CD14-positive monocyte (primary cell): ENCODE measurements around the gene AIG1. TPM values are rescaled to one million over a fixed set of nuclear protein-coding genes. Genes with fewer than 3 reads are reported as not detected.
A peak's percentile ranks its signal among the peaks of the same experiment; 100 is the strongest.

Experiments used
- DNase-seq, 3 donors: peaks; one replicate each; pipeline ENCODE4 v3.0.0-alpha.2; 2011 to 2022
- H2AFZ ChIP-seq: 2 replicates; pipeline ENCODE4 v1.6.0; 2012; ENCODE audit warnings: mild to moderate bottlenecking, low read depth, low read length, inconsistent platforms; ENCODE audit not compliant: insufficient read depth, poor library complexity, severe bottlenecking
- H3K27ac ChIP-seq, 2 donors: 1 replicate in 1 of 2; 2 replicates in 1 of 2; pipeline ENCODE4 v1.5.1; 2012 to 2013; ENCODE audit warnings: low read length in 2 of 2, control low read depth in 1 of 2, inconsistent platforms in 1 of 2, low read depth in 1 of 2, mild to moderate bottlenecking in 1 of 2
- H3K27me3 ChIP-seq, 2 donors: one replicate each; pipeline versions ENCODE4 v1.6.0 to v1.6.1; 2011 to 2013; ENCODE audit warnings: low read length in 2 of 2; ENCODE audit not compliant: control insufficient read depth in 2 of 2, insufficient read depth in 2 of 2
- H3K36me3 ChIP-seq, 2 donors: replicated peaks in 1 of 2; 1 replicate in 1 of 2; 2 replicates in 1 of 2; pipeline versions ENCODE4 v1.5.1 to v1.6.1; 2012 to 2013; ENCODE audit warnings: low read length in 2 of 2, control low read depth in 1 of 2, inconsistent platforms in 1 of 2, mild to moderate bottlenecking in 1 of 2; ENCODE audit not compliant: insufficient read depth in 2 of 2, control insufficient read depth in 1 of 2
- H3K4me1 ChIP-seq, 2 donors: 1 replicate in 1 of 2; 2 replicates in 1 of 2; pipeline versions ENCODE4 v1.5.1 to v1.6.1; 2012 to 2013; ENCODE audit warnings: low read length in 2 of 2, control low read depth in 1 of 2, inconsistent platforms in 1 of 2, mild to moderate bottlenecking in 1 of 2, moderate library complexity in 1 of 2; ENCODE audit not compliant: insufficient read depth in 2 of 2, control insufficient read depth in 1 of 2
- H3K4me2 ChIP-seq: replicated peaks from 2 replicates; pipeline ENCODE3; 2012; ENCODE audit warnings: low read length, moderate library complexity, mild to moderate bottlenecking; ENCODE audit not compliant: poor library complexity, severe bottlenecking; ENCODE audit errors: extremely low read depth
- H3K4me3 ChIP-seq, 3 experiments: fragments of 200-600 bp in 1 of 3; sonication (generic) in 1 of 3; replicated peaks in 1 of 3; 1 replicate in 2 of 3; 2 replicates in 1 of 3; pipeline ENCODE4 v1.5.1; 2011 to 2013; ENCODE audit warnings: low read length in 3 of 3, mild to moderate bottlenecking in 3 of 3, control low read depth in 2 of 3, low read depth in 2 of 3, inconsistent platforms in 1 of 3, moderate library complexity in 1 of 3
- H3K79me2 ChIP-seq: 2 replicates; pipeline ENCODE4 v1.6.0; 2012; ENCODE audit warnings: mild to moderate bottlenecking, control low read depth, inconsistent platforms, low read length, moderate library complexity; ENCODE audit not compliant: insufficient read depth
- H3K9ac ChIP-seq: 2 replicates; pipeline ENCODE4 v1.6.0; 2017; ENCODE audit warnings: low read length, mild to moderate bottlenecking; ENCODE audit not compliant: insufficient read depth, poor library complexity, severe bottlenecking
- H3K9me3 ChIP-seq, 2 donors: replicated peaks in 1 of 2; 1 replicate in 1 of 2; 2 replicates in 1 of 2; pipeline versions ENCODE4 v1.5.1 to v1.6.1; 2012 to 2013; ENCODE audit warnings: low read length in 2 of 2, control low read depth in 1 of 2; ENCODE audit not compliant: control insufficient read depth in 1 of 2, insufficient read depth in 1 of 2
- H4K20me1 ChIP-seq: 2 replicates; pipeline ENCODE4 v1.6.0; 2012; ENCODE audit warnings: mild to moderate bottlenecking, low read length, control low read depth, moderate library complexity; ENCODE audit not compliant: insufficient read depth
- H3K27ac Mint-ChIP-seq, 7 donors: one replicate each; pipeline ENCODE4 v1.8.0; 2020; ENCODE audit warnings: mild to moderate bottlenecking in 7 of 7, mixed read lengths in 7 of 7, moderate library complexity in 6 of 7, inconsistent platforms in 2 of 7
- H3K27me3 Mint-ChIP-seq, 3 donors: one replicate each; pipeline ENCODE4 v1.8.0; 2021 to 2022; ENCODE audit warnings: low read depth in 3 of 3, mild to moderate bottlenecking in 3 of 3, mixed read lengths in 3 of 3, moderate library complexity in 3 of 3, inconsistent platforms in 1 of 3
- H3K36me3 Mint-ChIP-seq, 2 donors: one replicate each; pipeline ENCODE4 v1.8.0; 2020; ENCODE audit warnings: mixed read lengths in 2 of 2, inconsistent platforms in 1 of 2, mild to moderate bottlenecking in 1 of 2
- H3K4me1 Mint-ChIP-seq: one replicate; pipeline ENCODE4 v1.8.0; 2020; ENCODE audit warnings: mild to moderate bottlenecking, mixed read lengths
- H3K4me3 Mint-ChIP-seq, 2 donors: one replicate each; pipeline ENCODE4 v1.8.0; 2020; ENCODE audit warnings: mild to moderate bottlenecking in 2 of 2, mixed read lengths in 2 of 2, moderate library complexity in 1 of 2
- H3K9me3 Mint-ChIP-seq, 7 donors: one replicate each; pipeline ENCODE4 v1.8.0; 2020 to 2022; ENCODE audit warnings: mixed read lengths in 7 of 7, mild to moderate bottlenecking in 6 of 7, moderate library complexity in 6 of 7, inconsistent platforms in 2 of 7
- WGBS: methylation state at CpG from one replicate; pipeline ENCODE4 v1.1.5; 2013; ENCODE audit warnings: missing lambda C conversion rate; ENCODE audit not compliant: insufficient coverage; 5-methylcytosine and 5-hydroxymethylcytosine counted together
- intact Hi-C, 2 donors: fragments of 100-400 bp; cut with micrococcal nuclease; formaldehyde crosslinking; loops; one replicate each; pipeline versions ENCODE4 v1.15.0 to v1.15.1; 2023
- polyA plus RNA-seq, 3 donors: library from polyadenylated mRNA; depleted of rRNA in 1 of 3; unstranded in 2 of 3; stranded (reverse) in 1 of 3; fragments of 300-500 nt in 2 of 3; fragments of >200 nt in 1 of 3; fragmentation: Illumina TruSeq in 2 of 3; gene quantifications; 1 replicate in 2 of 3; 2 replicates in 1 of 3; pipeline ENCODE4 v1.2.3, GENCODE V29; 2012 to 2021
- TF ChIP-seq, protein P1 (sequence below): fragments of 200-600 bp; IDR thresholded peaks from one replicate; pipeline ENCODE4 v1.8.0; 2022; ENCODE audit warnings: antibody characterized with exemption, mild to moderate bottlenecking

The AIG1 gene
- polyA plus RNA-seq, 3 donors = 6.7 to 7.6 (median 6.8) TPM

DNA sequence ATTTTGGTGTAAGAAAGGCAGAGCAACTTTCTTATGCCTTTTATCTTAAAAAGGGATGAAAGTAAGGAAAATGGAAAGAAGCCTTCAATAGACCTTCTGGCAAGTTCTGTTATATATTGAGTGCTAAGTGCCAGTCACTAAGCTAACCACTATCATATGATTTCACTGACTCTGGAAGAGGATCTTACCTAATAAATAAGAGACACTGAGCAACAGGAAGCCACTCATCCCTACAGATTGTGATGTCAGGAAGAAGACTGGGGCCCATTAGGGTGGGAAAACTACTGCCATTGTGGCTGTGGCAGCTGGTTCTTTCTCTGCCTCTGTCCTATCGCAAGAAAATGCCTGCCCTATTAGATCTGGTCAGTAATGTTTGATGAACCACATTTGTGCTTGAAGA, 89.6 kb downstream of the AIG1 start:
- H3K4me1 ChIP-seq = no peaks in the 10 kb centered on the region
- no peak overlapping the region for H3K4me2 ChIP-seq
- H3K9ac ChIP-seq = no peak overlapping the region
- no peak overlapping the region for H3K4me3 Mint-ChIP-seq
- peak in 2 of 3 donors; percentile 2 to 4 for DNase-seq
- peaks cover 5% of the 10 kb centered on the region for H3K4me1 Mint-ChIP-seq
- H3K36me3 ChIP-seq = no peaks in the 10 kb centered on the region
- H4K20me1 ChIP-seq = no peaks in the 10 kb centered on the region
- H3K27me3 ChIP-seq = no peaks in the 10 kb centered on the region
- no peaks in the 10 kb centered on the region for H3K79me2 ChIP-seq
- H3K4me3 ChIP-seq = no peak overlapping the region
- H2AFZ ChIP-seq = no peak overlapping the region
- H3K36me3 Mint-ChIP-seq = peaks cover 0 to 3% of the 10 kb centered on the region in 2 donors
- intact Hi-C loops = no loop called here
- peaks cover 0 to 1% (median 0%) of the 10 kb centered on the region in 3 donors for H3K27me3 Mint-ChIP-seq
- no CpG with 5 or more reads among the region's 1 CpG for WGBS
- H3K9me3 Mint-ChIP-seq = peaks cover 0 to 7% (median 0%) of the 10 kb centered on the region in 7 donors
- no peak overlapping the region for H3K27ac ChIP-seq
- H3K9me3 ChIP-seq = no peaks in the 10 kb centered on the region
- TF ChIP-seq, protein P1, sequence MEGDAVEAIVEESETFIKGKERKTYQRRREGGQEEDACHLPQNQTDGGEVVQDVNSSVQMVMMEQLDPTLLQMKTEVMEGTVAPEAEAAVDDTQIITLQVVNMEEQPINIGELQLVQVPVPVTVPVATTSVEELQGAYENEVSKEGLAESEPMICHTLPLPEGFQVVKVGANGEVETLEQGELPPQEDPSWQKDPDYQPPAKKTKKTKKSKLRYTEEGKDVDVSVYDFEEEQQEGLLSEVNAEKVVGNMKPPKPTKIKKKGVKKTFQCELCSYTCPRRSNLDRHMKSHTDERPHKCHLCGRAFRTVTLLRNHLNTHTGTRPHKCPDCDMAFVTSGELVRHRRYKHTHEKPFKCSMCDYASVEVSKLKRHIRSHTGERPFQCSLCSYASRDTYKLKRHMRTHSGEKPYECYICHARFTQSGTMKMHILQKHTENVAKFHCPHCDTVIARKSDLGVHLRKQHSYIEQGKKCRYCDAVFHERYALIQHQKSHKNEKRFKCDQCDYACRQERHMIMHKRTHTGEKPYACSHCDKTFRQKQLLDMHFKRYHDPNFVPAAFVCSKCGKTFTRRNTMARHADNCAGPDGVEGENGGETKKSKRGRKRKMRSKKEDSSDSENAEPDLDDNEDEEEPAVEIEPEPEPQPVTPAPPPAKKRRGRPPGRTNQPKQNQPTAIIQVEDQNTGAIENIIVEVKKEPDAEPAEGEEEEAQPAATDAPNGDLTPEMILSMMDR = no peak
- H3K27ac Mint-ChIP-seq = no peak overlapping the region

DNA sequence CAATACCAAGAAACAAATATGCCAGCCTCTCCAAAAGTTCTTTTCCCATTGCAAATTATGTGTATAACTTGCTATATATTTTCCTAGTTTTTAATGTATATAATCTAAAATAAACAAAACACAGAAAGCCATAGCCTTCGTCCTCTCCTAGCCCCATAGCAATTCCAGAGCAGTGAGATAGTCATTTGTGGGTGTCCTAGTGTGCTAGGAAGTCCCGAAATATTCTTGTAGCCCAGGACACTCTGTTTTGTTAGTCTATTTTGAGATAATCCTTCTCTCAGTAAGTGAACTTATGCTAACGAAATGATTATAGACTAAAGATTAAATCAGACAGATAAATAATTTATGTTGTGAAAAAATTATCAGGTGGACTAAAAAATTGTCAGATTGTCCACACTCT, 90.7 kb downstream of the AIG1 start:
- Histone ChIP-seq H3K27me3 (no peaks in the 10 kb centered on the region), H3K4me3 (no peak overlapping the region), H2AFZ (no peak overlapping the region), H3K4me2 (no peak overlapping the region), H3K4me1 (no peaks in the 10 kb centered on the region), H4K20me1 (no peaks in the 10 kb centered on the region), H3K27ac (no peak overlapping the region), H3K79me2 (no peaks in the 10 kb centered on the region), H3K36me3 (no peaks in the 10 kb centered on the region), H3K9ac (no peak overlapping the region), H3K9me3 (no peaks in the 10 kb centered on the region)
- TF ChIP-seq, protein P1 = no peak
- no peak overlapping the region for H3K27ac Mint-ChIP-seq
- H3K4me1 Mint-ChIP-seq = peaks cover 5% of the 10 kb centered on the region
- no peak for DNase-seq
- no peak overlapping the region for H3K4me3 Mint-ChIP-seq
- WGBS = no CpG with 5 or more reads among the region's 3 CpGs
- peaks cover 0 to 3% of the 10 kb centered on the region in 2 donors for H3K36me3 Mint-ChIP-seq
- intact Hi-C loops = no loop called here
- H3K9me3 Mint-ChIP-seq = peaks cover 0 to 7% (median 0%) of the 10 kb centered on the region in 7 donors
- peaks cover 0 to 1% (median 0%) of the 10 kb centered on the region in 3 donors for H3K27me3 Mint-ChIP-seq
